ENCODE measurements around the gene BAX. TPM values are rescaled to one million over a fixed set of nuclear protein-coding genes. Genes with fewer than 3 reads are reported as not detected.

The BAX gene
- total RNA-seq, 4 donors from 2014 or later, result 28.2 to 74.4 (median 41.2) TPM

- Histone ChIP-seq H3K36me3 (peaks cover 17 to 22% of the 10 kb centered on the region in 2 donors), H3K27ac (no peak overlapping the region), H3K4me3 (replicated peaks in 1 of 3) (no peak overlapping the region), H3K4me1 (peaks cover 23 to 26% of the 10 kb centered on the region in 2 donors), H3K9me3 (no peaks in the 10 kb centered on the region), H3K27me3 (no peaks in the 10 kb centered on the region)
- WGBS, 2 donors, result 28% methylated on average over 17 to 19 of the region's 19 CpGs
- peak; percentile 57 to 94 (median 72) for TF ChIP-seq CTCF (IDR thresholded peaks at IDR 0.05)
- TF ChIP-seq POLR2A (IDR thresholded peaks at IDR 0.05), result no peak
- intact Hi-C loops (cut with DNase I), result loop anchor here (5.0 to 10.0 kb wide), 2 partner anchors 106 to 174 kb away; partner anchors contain the start of gene PLEKHA4
- DNase-seq, result peak; percentile 71 to 74
These were observed 16.3 kb downstream of the BAX start for GRCh38 chr19:48970923-48971395.

- intact Hi-C loops (cut with DNase I), result loop anchor here (10.0 kb wide), 1 partner anchor 111 kb away; the partner anchor contains the start of gene PLEKHA4
- Histone ChIP-seq H3K9me3 (no peaks in the 10 kb centered on the region), H3K36me3 (peaks cover 13 to 14% of the 10 kb centered on the region in 2 donors), H3K4me1 (no peaks in the 10 kb centered on the region), H3K27me3 (no peaks in the 10 kb centered on the region), H3K27ac (no peak overlapping the region), H3K4me3 (replicated peaks in 1 of 3) (no peak overlapping the region)
- no peak for DNase-seq
- 91 to 96% methylated on average over 13 of the region's 13 CpGs for WGBS, 2 donors
- TF ChIP-seq POLR2A (IDR thresholded peaks at IDR 0.05), result no peak
These were observed 21.5 kb downstream of the BAX start for GRCh38 chr19:48975947-48976847.

GRCh38 chr19:48977061-48977460 is 22.4 kb downstream of the BAX start:
- no peak for DNase-seq
- Histone ChIP-seq H3K27me3 (no peaks in the 10 kb centered on the region), H3K4me1 (no peaks in the 10 kb centered on the region), H3K9me3 (no peaks in the 10 kb centered on the region), H3K36me3 (peaks cover 14 to 16% of the 10 kb centered on the region in 2 donors), H3K4me3 (replicated peaks in 1 of 3) (no peak overlapping the region), H3K27ac (no peak overlapping the region)
- intact Hi-C loops (cut with DNase I), result loop anchor here (10.0 kb wide), 1 partner anchor 112 kb away; the partner anchor contains the start of gene PLEKHA4
- TF ChIP-seq POLR2A (IDR thresholded peaks at IDR 0.05), result no peak
- no peak for TF ChIP-seq CTCF (IDR thresholded peaks at IDR 0.05)
- 88 to 93% methylated on average over 2 of the region's 2 CpGs for WGBS, 2 donors

- Histone ChIP-seq H3K27ac (no peak overlapping the region), H3K4me3 (replicated peaks in 1 of 3) (no peak overlapping the region), H3K4me1 (no peaks in the 10 kb centered on the region), H3K27me3 (no peaks in the 10 kb centered on the region), H3K36me3 (peaks cover 17 to 35% of the 10 kb centered on the region in 2 donors), H3K9me3 (no peaks in the 10 kb centered on the region)
- 90 to 93% methylated on average over 9 of the region's 9 CpGs for WGBS, 2 donors
- intact Hi-C loops (cut with DNase I), result no loop called here
- DNase-seq, result no peak
- TF ChIP-seq POLR2A (IDR thresholded peaks at IDR 0.05), result no peak
- TF ChIP-seq CTCF (IDR thresholded peaks at IDR 0.05), result no peak
These were observed 27.6 kb downstream of the BAX start for GRCh38 chr19:48982280-48982679.

- H3K27ac ChIP-seq, result no peak overlapping the region
- intact Hi-C loops (cut with DNase I), result no loop called here
- WGBS, 2 donors, result 95 to 99% methylated on average over 8 to 13 of the region's 13 CpGs
- no peak for DNase-seq
- H3K9me3 ChIP-seq, result no peaks in the 10 kb centered on the region
- H3K36me3 ChIP-seq, result peaks cover 12 to 38% of the 10 kb centered on the region in 2 donors
- TF ChIP-seq POLR2A (IDR thresholded peaks at IDR 0.05), result no peak
- no peak for TF ChIP-seq CTCF (IDR thresholded peaks at IDR 0.05)
- no peaks in the 10 kb centered on the region for H3K27me3 ChIP-seq
- no peaks in the 10 kb centered on the region for H3K4me1 ChIP-seq
- H3K4me3 ChIP-seq (replicated peaks in 1 of 3), result no peak overlapping the region
These were observed 31.0 kb downstream of the BAX start for GRCh38 chr19:48985711-48986110.
